EL (cell line): ENCODE data around the gene CELSR3.

Experiments
- DNase-seq: peaks from one replicate; pipeline ENCODE4 v3.0.0-alpha.2; 2016

The CELSR3 gene

GRCh38 chr3:48685603-48686511 is 23.2 kb upstream of the CELSR3 start, which contains the start of gene NCKIPSD:
TSS of gene NCKIPSD (minus strand) at chr3:48685915. CDS start at chr3:48685807, 108 bp downstream.
- DNase-seq: peak; percentile 79

GRCh38 chr3:48685293-48685602 is 22.6 kb upstream of the CELSR3 start:
- no peak for DNase-seq

GRCh38 chr3:48684480-48685143 is 21.9 kb upstream of the CELSR3 start:
- DNase-seq: peak; percentile 50

DNA sequence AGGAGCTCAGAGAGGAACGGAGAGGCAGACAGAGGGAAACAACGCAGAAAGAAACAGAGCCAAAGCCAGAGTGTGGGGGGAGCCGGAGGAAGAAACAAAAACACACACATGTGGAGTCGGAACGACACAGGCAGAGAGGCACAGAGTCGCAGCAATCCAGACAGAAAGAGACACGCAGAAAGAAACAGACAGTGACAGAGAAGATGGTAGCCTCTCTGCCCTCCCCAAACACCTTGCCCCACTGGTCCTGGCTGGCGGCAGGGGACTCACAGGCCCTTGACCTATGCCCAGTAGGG is 21.3 kb upstream of the CELSR3 start:
- DNase-seq: no peak

GRCh38 chr3:48682786-48683185 is 20.1 kb upstream of the CELSR3 start:
- no peak for DNase-seq

- DNase-seq: no peak
Measured at GRCh38 chr3:48681974-48682610, 19.4 kb upstream of the CELSR3 start.

DNA sequence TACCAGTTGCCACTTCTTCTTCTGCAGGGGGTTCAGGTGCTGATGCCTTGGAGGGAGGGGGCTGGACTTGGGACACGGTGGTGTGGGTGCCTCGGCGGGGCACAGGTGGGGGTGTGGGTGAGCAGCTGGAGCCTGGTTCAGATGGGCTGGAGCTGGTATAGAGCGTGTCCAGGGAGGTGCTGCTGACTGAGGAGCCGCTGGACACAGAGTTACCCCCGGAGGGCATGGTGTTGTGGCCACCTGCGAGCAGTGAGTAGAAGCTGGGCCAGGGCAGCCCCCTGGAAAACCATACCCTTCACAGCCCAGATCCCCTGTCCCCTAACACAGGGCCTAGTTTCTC is 18.8 kb upstream of the CELSR3 start:
- DNase-seq: no peak

- no peak for DNase-seq
Measured at GRCh38 chr3:48680811-48681540, 18.3 kb upstream of the CELSR3 start.

GRCh38 chr3:48679411-48680391 is 17.0 kb upstream of the CELSR3 start:
- DNase-seq: no peak

- no peak for DNase-seq
Measured at GRCh38 chr3:48678566-48679380, 16.1 kb upstream of the CELSR3 start.

DNA sequence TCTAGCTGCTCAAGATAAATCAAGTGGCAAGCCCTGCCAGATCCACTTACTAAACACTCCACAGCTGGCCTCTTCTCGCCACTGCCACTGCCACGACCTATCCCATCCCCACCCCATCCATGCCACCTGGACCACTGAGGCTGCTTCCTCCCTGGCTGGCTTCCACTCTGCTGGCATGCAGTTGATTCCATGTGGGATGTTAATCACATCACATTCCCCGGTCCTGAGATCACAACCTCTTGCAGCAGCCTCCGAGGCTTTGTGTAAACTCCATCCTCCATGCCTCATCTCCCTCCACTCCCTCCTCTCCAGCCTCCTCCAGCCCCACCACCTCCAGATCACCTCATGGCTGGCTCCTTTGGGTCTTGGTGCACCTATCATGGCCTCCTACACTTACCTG is 15.4 kb upstream of the CELSR3 start:
- peak; percentile 60 for DNase-seq

DNA sequence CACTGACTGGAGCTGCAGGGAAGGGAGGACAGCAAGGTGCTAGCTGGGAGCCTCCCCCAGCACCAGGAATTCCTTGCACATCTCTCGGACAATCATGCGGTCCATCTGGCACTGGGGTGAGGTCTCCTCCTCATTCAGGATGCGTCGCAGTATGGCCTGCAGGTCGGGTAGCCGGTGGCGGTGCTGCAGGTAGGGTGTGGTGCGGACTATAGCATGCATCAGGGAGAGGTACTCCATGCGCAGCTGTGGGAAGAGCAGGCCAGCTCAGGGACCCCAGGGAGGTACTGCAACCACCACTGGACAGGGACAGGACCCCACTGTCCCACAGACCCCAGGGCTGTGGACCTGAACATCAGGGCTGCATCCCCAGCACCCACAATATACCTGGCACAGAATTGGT is 11.8 kb upstream of the CELSR3 start:
- no peak for DNase-seq

- DNase-seq: no peak
Measured at GRCh38 chr3:48672522-48672921, 9.8 kb upstream of the CELSR3 start.

DNA sequence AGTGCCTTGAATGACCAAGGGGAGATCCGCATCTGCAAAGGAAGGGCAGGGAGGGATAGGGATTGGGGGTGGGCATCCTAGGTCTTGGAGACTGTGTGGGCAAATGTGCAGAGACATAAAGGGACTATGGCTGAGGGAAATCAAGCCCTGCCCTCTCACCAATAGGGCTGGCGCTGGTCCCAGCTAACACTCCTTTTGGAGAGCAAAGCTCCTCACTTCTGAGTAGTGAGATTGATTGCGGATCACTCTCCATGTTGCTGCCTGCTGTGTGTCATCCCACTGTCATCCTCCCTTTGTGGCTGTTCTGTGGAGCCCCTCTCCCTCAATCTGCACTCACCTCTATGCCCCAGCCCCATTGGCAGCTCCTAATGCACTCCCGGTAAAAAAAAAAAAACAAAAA is 2.2 kb upstream of the CELSR3 start:
- no peak for DNase-seq

DNA sequence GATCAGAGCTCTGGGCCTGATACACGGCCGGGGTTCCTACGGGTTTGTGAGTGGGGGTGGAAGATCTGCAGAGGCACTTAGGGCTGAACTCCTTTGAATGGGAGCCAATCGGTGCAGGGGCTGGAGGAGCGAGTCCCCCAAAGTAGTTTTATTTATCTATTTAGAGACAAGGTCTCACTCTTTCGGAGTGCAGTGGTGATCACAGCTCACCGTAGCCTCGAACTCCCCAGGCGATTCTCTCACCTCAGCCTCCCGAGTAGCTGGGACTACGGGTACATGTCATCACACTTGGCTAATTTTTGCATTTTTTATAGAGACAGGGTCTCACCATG is 1.6 kb upstream of the CELSR3 start:
- no peak for DNase-seq

DNA sequence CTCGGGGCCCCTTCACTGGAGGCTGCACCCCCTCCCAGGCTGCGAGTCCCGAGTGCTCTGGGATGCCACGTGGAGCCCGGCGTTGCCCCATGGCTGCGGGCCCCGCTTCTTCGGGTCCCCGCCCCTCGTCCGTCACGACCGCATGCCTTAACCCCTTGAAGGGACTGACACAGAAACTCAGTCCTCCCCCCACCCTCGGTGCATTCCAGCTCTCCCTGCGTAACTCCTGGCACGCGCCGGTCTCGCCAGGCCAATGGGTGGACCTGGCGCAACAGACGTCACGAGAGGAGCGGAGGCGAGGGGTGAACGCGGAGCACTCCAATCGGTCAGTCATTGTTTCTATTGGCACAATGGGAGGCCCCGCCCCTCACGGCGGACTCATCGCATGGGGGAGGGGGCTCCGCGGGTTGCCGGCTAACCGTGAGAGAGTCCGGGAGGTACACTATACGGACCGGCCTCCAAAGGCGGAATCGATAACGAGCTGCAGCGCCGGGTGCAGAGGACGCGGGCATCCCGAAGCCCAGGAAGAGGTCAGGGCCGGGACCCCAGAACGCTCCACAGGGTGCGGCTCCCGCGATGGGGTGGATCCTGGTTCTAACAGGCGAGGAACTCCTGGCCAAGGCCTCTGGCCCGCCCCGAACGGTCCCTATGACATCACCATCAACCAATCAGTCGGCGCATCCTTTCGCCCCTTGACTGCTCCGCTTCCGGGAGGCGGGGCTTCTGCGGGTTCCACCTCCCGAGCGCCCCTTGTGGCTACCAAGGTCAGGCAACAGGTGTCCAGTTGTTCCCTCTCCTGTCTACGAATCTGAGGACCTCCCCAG is 1.0 kb upstream of the CELSR3 start:
- DNase-seq: peak; percentile 98

DNA sequence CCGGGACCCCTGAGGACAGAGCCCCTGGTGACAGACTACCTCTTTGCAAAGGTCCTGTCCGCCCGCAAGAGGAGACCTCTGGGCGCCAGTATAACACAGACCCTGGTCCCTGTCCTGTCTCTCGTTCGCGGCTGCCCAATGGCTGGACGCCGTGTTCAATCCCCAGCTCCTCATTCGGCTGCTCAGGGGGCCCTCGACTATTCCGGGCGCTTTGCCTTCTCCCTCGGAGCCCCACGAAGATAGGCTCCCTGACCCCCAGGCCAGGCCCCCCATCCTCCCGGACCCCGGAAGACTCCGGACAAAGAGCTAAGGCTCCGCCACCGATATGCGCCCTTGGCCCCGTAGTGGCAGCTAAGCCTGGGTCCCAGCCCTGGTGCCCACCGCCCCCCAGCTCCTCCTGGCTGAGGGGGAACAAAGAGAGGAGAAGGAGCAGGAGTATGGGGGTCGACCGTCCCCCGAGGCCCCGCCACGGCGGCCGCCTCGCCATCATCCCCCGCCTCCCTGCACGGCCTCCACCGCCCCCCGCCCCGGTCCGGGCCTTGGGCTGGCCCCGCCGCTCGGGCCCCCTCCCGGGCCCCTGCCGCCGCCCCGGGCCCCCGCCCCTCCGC is 437 bp downstream of the CELSR3 start:
- no peak for DNase-seq

DNA sequence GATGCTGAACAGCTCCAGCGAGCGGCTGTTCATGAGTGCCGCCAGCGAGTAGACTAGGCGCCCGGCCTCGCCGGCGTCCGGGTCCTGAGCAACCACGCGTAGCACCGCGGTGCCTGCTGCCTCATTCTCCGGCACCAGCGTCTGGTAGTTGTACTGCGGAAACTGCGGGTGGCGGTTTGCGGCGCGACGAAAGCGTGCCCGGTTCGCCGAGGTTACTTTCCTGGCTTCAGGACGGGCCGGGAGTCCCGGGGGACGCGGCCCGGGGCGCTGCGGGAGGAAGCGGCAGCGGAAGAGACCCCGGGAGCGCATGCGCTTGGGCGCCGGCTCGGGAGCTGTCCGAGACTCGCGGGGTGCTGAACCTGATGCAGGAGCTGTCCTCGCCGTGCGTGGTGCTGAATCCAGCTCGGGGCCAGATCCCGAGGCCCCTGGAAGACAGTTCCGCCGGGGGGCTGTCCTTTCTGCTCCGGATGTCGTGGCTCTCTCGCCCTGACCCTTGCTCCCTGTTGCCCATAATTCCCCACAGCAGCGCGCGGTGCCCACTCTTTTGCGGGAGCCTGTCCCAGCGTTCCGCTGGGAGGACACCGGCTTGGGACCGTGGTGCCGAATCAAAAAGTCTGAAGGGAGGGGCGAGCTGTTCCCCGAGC is 1.1 kb downstream of the CELSR3 start:
- DNase-seq: peak; percentile 46

DNA sequence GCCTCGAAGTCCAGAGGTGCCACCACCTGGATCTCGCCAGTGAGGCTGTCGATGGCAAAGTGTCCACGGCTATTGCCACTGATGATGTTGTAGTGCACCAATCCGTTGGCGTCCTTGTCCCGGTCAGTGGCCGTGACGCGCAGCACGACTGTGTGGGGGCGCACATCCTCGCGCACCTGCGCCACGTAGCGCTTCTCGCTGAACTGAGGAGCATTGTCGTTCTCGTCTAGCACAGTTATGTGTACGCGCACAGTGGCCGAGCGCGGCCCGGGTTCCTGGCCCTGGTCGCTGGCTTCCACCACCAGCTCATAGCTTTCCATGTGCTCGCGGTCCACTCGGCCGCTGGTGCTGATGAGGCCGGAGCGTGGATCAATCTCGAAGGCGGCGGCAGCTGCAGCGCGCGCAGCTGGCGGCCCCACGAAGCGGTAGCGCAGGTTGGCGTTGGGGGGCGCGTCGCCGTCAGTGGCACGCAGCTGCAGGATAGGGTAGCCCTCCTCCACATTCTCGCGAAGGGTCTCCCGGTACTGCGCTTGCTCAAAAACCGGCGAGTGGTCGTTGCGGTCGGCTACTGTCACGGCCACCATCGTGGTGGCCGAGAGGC is 1.8 kb downstream of the CELSR3 start:
- no peak for DNase-seq
